D341Med (cell line): Measurements from ENCODE around the gene RASSF4.

Experiments used
- DNase-seq: peaks from one replicate; pipeline ENCODE4 v3.0.0; 2012; ENCODE audit warnings: low spot score

The RASSF4 gene

DNA sequence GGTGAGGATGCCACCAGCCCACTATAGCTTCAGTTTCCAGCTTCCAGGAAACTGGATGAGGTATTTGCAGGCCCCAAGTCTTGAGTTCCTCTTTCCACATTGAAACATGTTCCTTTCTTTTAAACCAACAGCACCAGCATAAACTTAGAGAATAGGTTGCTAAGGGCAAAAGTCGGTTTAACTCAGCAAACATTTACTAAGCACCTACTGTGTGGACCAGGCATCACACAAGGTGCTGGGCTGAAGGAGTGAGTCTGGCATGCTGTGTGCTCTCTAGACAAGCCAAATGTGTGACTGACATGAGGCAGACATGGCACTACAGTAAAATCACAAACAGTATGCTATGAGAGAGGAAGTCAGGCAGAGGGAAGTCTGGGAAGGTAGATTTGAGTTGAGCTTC lies 11.0 kb upstream of the RASSF4 start:
- no peak for DNase-seq

GRCh38 chr10:44949127-44949802 lies 10.3 kb upstream of the RASSF4 start:
- DNase-seq, result no peak

DNA sequence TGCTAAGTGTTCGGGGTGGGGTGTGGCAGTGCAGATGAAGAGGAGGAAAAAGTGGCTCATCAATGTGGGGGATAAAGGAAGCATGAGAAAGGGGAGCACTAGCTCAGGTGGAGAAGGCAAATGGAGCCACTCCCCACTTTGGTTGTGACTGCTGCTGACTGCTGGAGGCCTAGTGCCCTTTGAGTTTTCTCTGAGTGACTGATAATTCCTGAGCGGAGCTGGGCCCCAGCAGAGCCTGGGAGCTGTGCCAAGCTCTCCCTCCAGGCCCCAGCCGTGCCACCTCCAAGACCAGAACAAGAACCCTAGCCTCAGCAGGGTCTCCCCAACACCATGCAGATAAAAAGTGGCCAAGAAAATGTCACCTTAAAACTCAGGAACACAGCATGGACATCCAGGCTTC lies 9.7 kb upstream of the RASSF4 start:
- DNase-seq, result no peak

DNA sequence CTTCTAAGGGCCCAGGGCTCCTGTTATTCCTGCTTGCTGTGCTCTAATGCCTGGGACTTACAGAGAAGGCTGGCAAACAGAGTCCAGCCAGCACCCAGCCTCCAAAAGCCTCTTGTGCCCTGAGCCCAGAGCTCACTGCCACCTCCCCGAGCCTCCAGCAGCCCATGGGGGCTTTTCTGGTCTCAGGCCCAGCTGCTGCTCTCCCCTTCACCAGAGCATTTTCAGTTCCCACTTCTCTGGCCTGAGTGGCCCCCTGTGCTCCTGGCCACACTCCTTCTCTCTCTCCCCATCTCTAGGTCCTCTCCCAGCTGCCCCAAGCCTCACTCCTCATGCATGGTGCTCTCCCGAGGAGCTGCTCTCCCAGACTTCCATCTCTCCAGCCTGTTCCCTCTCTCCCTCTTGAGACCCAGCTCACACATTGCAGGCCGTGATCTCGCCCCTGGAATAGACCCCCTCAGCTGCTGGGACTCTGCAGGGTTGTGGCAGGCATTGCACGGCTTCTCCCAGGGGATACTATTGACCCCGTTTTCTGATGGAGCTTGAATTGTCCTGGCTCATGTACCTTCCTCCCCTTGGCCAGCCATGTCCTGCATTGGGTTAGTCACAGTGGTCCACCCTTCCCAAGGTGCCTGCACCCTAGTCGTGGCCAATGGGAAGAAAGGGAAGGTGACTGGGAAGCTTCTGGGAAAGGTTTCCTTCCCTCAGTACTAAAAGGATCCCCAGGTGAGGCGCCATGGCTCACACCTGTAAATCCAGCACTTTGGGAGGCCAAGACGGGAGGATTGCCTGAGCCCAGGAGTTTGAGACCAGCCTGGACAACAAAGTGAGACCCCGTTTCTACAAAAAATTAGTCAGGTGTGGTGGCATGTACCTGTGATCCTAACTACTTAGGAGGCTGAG lies 9.0 kb upstream of the RASSF4 start:
- no peak for DNase-seq

DNA sequence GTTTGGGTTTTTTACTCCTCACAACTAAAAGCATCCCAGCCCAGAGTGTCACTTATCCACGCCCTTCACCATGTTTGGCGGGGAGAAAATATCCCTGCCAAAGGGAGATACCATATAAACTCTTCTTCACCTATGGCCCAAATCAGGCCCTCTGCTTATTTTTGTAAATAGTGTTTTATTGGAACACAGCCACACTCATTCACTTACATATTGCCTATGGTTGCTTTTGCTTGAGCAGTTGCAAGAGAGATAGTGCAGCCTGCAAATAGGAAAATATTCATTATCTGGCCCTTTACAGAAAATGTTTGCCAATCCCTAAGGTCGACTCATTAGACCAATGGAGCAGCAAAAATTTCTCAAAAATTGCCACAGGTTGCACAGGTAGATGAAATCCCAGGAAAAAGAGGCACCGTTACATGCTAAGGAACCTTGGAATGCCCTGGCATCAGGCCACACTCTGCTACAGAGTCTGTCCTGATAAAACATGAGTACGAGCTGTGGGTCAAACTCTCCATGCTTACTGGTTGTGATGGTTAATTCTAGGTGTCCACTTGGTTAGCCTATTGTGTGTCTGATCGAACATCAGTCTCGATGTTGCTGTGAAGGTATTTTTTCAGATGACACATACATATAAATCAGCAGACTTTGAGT lies 7.9 kb upstream of the RASSF4 start:
- no peak for DNase-seq

DNA sequence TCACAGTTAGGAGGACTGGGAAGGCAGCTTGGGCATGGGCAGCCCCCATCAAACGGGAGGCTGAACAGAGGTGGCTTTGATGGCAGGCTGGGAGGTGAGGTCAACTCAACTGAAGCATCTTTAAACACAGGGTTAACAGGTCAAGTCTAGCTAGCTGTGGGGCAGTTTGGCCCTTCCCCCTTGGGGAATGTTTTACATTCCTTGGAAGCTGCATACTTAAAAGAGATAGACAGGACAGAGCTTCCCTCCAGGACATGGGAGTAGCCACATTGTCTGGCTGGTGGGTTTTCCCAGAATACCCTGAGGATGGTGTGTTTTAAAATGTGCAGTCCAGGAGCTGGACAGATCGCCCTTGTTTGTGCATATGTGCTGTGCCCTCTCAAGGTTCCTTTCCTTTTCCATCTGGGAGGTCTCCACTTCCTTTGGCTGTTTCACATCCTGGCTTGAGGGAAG lies 6.8 kb upstream of the RASSF4 start:
- no peak for DNase-seq

DNA sequence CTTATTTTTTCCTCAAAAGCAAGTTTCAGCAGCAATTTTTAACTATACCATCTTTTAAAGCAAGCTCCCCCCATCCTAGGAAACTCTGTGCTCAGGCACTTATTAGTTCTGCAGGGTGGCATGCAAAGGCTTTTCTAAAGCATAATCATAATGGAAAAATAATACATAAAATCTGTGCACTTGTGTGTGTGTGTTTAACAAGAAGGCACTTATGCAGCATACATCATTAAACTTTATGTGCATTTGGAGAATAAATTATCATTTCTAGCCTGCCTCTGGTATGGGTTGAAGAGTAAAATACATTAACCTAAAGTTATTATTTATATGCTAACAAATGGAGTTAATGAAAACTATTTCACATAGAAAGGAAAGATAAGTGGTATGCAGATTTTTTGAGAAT lies 5.6 kb upstream of the RASSF4 start:
- no peak for DNase-seq

DNA sequence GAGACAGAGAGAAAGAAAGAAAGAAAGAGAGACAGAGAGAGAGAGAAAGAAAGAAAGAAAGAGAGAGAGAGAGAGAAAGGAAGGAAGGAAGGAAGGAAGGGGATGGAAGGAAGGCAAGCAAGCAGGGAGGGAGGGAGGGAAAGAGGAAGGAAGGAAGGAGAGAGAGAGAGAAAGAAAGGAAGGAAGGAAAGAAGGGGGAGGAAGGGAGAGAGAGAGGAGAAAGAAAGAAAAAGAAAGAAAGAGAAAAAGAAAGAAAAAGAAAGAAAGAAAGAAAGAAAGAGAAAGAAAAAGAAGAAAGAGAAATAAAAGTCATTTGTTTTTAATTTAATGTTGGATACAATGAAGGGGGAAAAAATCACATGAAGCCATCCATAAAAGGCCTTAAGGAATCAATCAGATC lies 4.6 kb upstream of the RASSF4 start:
- DNase-seq, result no peak

DNA sequence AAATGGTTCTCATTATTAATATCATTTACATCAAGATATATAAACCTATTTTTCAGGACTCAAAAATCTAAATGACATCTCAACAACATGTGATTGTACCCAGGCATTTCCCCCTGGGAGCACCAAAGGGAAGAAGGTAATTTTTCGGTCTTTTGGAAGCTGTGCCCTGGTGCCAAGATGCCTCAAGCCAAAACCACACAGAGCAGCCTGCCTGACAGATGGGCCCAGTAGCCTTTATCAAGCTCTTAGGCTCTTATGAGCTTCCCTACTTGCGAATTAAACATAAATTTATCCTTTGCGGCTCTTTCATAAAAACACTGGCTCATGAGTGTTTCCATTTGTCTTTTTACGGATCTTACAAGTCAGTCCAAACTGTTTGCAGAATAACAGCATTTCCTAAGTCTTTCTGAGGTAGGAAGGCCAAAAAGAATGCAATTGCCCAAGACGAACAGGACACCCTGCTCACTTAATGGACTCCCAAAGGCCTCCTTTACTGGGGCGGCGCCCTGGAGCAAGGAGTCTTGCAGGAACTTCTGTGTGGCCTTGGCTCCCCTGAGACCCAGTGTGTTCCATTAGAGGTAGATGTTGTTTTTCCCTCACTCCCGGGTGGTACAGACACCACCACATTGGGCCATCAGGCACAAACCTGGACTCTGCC lies 4.1 kb upstream of the RASSF4 start:
- no peak for DNase-seq

DNA sequence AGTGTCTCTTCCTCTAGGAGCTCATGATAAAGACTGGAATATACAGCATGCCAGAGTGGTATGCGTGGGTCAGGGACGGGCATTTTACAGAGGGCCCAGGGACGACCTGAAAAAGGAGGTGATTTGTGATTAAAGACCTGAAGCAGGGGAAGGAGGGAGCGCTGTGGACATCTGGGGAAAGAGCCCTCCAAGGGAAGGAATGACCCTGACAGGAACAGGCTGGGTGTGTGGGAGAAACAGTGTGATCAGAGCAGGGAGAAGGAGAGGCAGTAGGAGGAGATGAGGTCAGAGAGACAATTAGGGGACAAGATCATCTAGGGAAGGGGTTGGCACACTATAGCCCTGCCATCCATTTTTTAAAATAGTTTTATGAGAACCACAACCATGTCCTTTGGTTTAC lies 3.4 kb upstream of the RASSF4 start:
- no peak for DNase-seq

DNA sequence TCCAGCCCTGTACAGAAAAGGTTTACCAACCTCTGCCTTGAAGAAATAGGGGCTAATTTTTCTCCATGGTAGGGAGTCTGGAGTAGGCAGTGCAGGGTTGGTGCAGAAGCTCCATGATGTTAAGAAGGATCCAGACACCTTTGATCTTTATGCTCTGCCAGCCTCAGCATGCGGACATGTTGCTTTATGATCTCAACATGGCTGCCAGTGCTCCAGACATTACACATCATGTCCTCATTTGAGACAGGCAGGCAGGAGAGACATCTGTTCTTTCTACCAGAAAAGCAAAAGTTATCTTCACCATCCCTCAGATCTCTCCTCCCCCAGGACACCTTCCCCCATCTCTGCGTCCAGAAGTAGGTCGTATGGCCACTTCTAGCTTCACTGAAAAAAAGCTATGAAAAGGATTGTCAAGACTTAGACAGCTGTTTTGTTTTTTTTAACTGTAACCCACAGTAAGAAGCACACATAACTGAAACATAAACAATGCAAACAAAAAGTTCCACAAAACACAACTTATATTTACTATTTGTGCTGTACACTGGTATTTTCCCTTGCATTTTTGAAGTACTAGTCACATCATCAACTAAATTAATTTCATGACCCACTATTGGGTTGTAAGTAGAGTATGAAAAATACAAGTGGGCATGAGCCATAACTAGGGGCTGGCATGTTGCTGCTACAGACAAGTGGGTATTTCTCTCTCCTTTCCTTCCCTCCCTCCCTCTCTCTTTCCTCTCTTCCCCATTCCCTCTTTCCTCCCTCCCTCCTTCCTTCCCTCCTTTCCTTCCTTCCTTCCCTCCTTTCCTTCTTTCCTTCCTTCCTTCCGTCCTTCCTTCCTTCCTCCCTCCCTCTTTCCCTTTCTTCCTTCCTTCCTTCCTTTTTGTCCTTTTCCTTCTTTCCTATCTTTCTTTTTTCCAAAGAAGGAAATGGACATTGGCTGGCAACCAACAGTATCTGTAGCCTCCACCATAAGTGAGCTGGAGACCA lies 2.6 kb upstream of the RASSF4 start:
- no peak for DNase-seq

GRCh38 chr10:44958196-44958897 lies 1.3 kb upstream of the RASSF4 start:
- DNase-seq, result no peak

DNA sequence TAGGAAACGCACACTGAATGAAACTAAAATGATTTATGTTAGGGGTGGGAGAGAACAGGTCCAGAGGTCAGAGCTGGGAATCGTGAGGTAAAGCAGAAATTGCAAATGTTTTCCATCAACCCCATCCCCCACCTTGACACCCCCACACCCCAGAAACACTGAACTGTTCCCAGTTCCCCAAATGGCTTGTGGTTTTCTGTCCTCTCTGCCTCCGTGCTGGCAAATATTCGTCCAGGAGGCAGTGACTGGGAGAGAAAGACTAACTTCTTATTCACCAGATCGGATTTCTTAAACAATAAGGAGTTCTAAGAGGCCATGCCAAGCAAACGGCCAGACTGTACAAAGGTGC lies 730 bp upstream of the RASSF4 start:
- no peak for DNase-seq

DNA sequence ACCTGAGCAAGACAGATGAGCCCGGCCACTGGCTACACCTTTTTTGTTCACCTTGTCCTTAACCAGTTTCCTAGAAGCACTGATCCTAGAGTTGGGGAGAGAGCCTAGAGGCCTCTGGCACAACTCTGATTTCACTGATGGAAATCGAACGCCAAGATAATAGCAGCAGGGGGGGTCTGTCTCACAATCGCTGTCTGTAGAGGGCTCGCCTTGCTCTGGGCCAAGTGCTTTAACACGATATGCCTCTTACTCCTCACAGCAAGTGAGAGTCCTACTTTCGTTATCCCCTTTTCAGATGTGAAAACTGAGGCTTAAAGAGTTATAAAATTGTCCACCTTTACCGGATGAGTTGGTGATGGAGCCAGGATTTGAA lies 472 bp downstream of the RASSF4 start:
- DNase-seq, result no peak

- no peak for DNase-seq
These were observed 1.1 kb downstream of the RASSF4 start for GRCh38 chr10:44960482-44961229.

GRCh38 chr10:44961230-44961571 lies 1.6 kb downstream of the RASSF4 start:
- no peak for DNase-seq

GRCh38 chr10:44961931-44962750 lies 2.5 kb downstream of the RASSF4 start:
- DNase-seq, result no peak

DNA sequence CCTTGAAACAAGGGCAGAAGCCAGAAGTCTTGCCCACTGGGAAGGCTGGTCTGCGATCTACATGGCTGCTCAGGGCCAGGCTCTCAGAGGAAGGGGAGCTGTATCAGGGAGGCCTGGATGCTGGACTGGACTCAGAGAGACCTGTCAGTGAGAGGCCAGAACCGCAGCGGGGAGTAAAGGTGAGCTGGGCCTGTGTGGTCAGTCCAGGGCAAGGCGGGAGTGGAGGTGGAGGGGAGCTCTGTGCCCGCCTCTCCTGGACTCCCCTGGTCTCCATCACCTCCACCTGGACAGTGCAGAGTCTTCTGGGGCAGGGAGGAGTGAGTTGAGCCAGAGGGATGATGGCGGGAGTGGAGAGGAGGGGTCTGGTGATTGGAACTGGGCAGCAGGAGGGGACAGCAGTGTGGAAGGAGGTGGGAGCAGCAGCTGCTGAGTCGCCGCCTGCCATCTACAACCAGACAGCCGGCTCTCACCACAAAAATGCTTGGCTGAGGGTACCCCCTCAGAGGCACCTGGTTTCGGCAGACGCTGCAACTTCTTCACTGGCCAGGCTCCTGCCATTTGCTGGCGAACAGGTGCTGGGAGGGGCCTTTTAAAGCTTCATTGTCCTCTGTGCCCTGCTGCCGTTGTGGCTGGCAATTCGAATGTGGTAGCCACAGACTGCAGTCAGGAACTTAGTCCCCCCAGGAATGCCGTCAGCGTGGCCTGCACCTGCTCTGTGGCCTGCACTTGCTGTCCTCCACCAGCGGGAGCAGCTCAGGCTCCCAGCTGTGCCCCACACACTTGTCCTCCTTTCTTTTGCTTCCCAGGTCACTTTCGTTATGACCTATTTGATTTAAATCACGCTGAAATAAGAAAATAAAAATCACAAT lies 3.5 kb downstream of the RASSF4 start:
- DNase-seq, result no peak
